GM18858 (cell line): ENCODE results near the gene LASP1NB.
"Not testable (repeated sequence)": the region's sequence is repeated elsewhere in the genome, so short reads cannot be mapped to it uniquely, and the experiment has no call there.

ENCODE experiments used
- ATAC-seq: cut with Tn5 transposase; IDR thresholded peaks from one replicate; pipeline ENCODE4 v1.9.1; 2021; ENCODE audit not compliant: unreplicated experiment

The LASP1NB gene

GRCh38 chr17:38916771-38917170 is 8.6 kb upstream of the LASP1NB start:
- ATAC-seq: no peak

- ATAC-seq: no peak
These were observed 8.2 kb upstream of the LASP1NB start for GRCh38 chr17:38917259-38917658.

- ATAC-seq: no peak
These were observed 7.1 kb upstream of the LASP1NB start for GRCh38 chr17:38918129-38918913.

GRCh38 chr17:38918916-38919315 is 6.5 kb upstream of the LASP1NB start:
- ATAC-seq: no peak

GRCh38 chr17:38919316-38920078 is 5.9 kb upstream of the LASP1NB start:
- ATAC-seq: no peak

- no peak for ATAC-seq
These were observed 4.8 kb upstream of the LASP1NB start for GRCh38 chr17:38920374-38921291.

GRCh38 chr17:38921756-38922411 is 3.5 kb upstream of the LASP1NB start:
- ATAC-seq: no peak

- no peak for ATAC-seq
These were observed 2.7 kb upstream of the LASP1NB start for GRCh38 chr17:38922538-38923297.

GRCh38 chr17:38926293-38927070 is 1.1 kb downstream of the LASP1NB start:
- no peak for ATAC-seq

- not testable (repeated sequence) for ATAC-seq
These were observed 5.4 kb downstream of the LASP1NB start for GRCh38 chr17:38930782-38931181.

GRCh38 chr17:38933962-38934361 is 8.5 kb downstream of the LASP1NB start:
- ATAC-seq: not testable (repeated sequence)

- ATAC-seq: no peak
These were observed 14.6 kb downstream of the LASP1NB start for GRCh38 chr17:38939987-38940386.

- ATAC-seq: no peak
These were observed 15.0 kb downstream of the LASP1NB start for GRCh38 chr17:38940404-38940803.

- no peak for ATAC-seq
These were observed 17.4 kb downstream of the LASP1NB start for GRCh38 chr17:38942696-38943334.

- ATAC-seq: no peak
These were observed 18.2 kb downstream of the LASP1NB start for GRCh38 chr17:38943607-38944006.

GRCh38 chr17:38947189-38947588 is 21.8 kb downstream of the LASP1NB start:
- no peak for ATAC-seq

GRCh38 chr17:38953800-38954199 is 28.4 kb downstream of the LASP1NB start:
- not testable (repeated sequence) for ATAC-seq

- no peak for ATAC-seq
These were observed 32.9 kb downstream of the LASP1NB start for GRCh38 chr17:38958326-38958725.

GRCh38 chr17:38958756-38959155 is 33.3 kb downstream of the LASP1NB start:
- ATAC-seq: no peak
